Measurements from ENCODE around the gene RBM10. TPM values are rescaled to one million over a fixed set of nuclear protein-coding genes. Genes with fewer than 3 reads are reported as not detected.

RBM10 gene
- total and polyA plus RNA-seq, 9 of the 15 experiments (the other 6 are each of a cell fraction or from before 2014, with no cell fraction given): 1.1 to 61.7 (median 31.5) TPM

DNA sequence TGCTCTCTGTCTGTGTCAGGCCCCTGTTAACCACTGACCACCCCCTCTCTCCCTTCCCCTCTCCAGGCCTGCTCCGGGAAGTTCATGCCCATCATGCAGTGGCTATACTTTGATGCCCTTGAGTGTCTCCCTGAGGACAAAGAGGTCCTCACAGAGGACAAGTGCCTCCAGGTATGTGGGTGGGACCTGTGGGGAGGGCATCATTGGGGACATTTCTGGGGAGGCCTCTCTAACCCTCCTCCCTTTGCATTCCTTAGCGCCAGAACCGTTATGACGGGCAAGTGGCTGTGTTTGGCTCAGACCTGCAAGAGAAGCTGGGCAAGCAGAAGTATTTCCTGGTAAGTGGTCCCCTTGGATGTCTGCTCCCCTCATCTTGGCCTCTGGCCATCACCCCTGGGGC, 57.9 kb downstream of the RBM10 start:
- Histone ChIP-seq H3K4me1 (replicated peaks in 1 of 2; ENCODE audit: control insufficient read depth in 2 of 2, insufficient read depth in 2 of 2, low read length in 2 of 2) (no peaks in the 10 kb centered on the region), H3K36me3 (ENCODE audit: control insufficient read depth, insufficient read depth, low read length) (peaks cover 95% of the 10 kb centered on the region), H3K9me3 (replicated peaks; ENCODE audit: control insufficient read depth, insufficient read depth, low read depth, low read length) (no peaks in the 10 kb centered on the region), H3K9ac (ENCODE audit: insufficient read depth in 1 of 2, low read depth in 2 of 2, low read length in 2 of 2) (no peak overlapping the region), H3K79me2 (ENCODE audit: control insufficient read depth, insufficient read depth, low read length) (0 out of 3 replicates have a peak, but pooled peaks cover under 1% of the 10 kb centered on the region), H3K4me2 (ENCODE audit: insufficient read depth, low read length) (no peak overlapping the region), H2AFZ (ENCODE audit: low read depth, low read length) (no peak overlapping the region), H3K27me3 (ENCODE audit: control insufficient read depth in 2 of 2, insufficient read depth in 2 of 2, low read length in 2 of 2) (no peaks in the 10 kb centered on the region), H3K9me1 (ENCODE audit: control insufficient read depth, insufficient read depth, low read length) (peaks cover 3% of the 10 kb centered on the region), H4K20me1 (replicated peaks; ENCODE audit: control insufficient read depth, insufficient read depth, low read length) (peaks cover 5% of the 10 kb centered on the region), H3K27ac (ENCODE audit: extremely low read depth, low read depth, low read length) (no peak overlapping the region), H3K4me3 (no peak overlapping the region)
- FAIRE-seq (no peak), DNase-seq (ENCODE audit: extremely low read depth in 1 of 4, low spot score in 3 of 4) (no peak), ATAC-seq (no peak)
- POLR2A ChIA-PET: interaction anchor here (3.0 kb wide), 1 partner anchor 16 kb away, joined by 20 read pairs; the partner anchor contains the start of gene CDK16
- TF ChIP-seq TBP (optimal IDR thresholded peaks at IDR 0.05; ENCODE audit: low read depth, low read length) (no peak), FOXM1 (IDR thresholded peaks at IDR 0.05; ENCODE audit: low read depth) (no peak), FOXM1 (CRISPR knock-in tag; IDR thresholded peaks at IDR 0.05; ENCODE audit: low read depth) (no peak), ZNF764 (CRISPR knock-in tag; IDR thresholded peaks at IDR 0.05; ENCODE audit: low read depth) (no peak), SAP30 (IDR thresholded peaks at IDR 0.05; ENCODE audit: borderline replicate concordance, insufficient read depth, low read depth, low read length, poor library complexity, severe bottlenecking) (no peak), ZNF3 (CRISPR knock-in tag; IDR thresholded peaks at IDR 0.05) (no peak), HNRNPH1 (optimal IDR thresholded peaks at IDR 0.05; ENCODE audit: low read depth, low read length) (no peak), RBFOX2 (IDR thresholded peaks at IDR 0.05; ENCODE audit: low read depth, low read length) (no peak)
- WGBS (ENCODE audit: insufficient coverage, low coverage, missing lambda C conversion rate): 95% methylated on average over 3 of the region's 4 CpGs
- intact Hi-C loops (cut with micrococcal nuclease): no loop called here
- CTCF ChIA-PET (ENCODE audit: low intra/inter-chr PET ratio): no interaction called here
- in situ Hi-C loops (cut with MboI): no loop called here
- no TSS peak for BruUV-seq (replicated peaks)
